Gastroesophageal sphincter (tissue), 3 donors: ENCODE data around the gene SORCS3.

Experiments used
- EP300 ChIP-seq: sonication (generic); formaldehyde crosslinking; IDR thresholded peaks from one replicate; pipeline ENCODE4 v1.6.1; 2017; ENCODE audit warnings: antibody characterized with exemption, mild to moderate bottlenecking
- POLR2A ChIP-seq, 2 donors: fragments of 450-650 bp; IDR thresholded peaks; one replicate each; pipeline ENCODE4 v1.6.1; 2017; ENCODE audit warnings: antibody characterized with exemption in 2 of 2, mild to moderate bottlenecking in 2 of 2, moderate library complexity in 1 of 2
- POLR2AphosphoS5 ChIP-seq: sonication (generic); formaldehyde crosslinking; IDR thresholded peaks from one replicate; pipeline ENCODE4 v1.6.1; 2017; ENCODE audit warnings: antibody characterized with exemption
- TF ChIP-seq, protein P1 (sequence below), 4 experiments: fragments of 200-600 bp in 2 of 4; fragments of 450-650 bp in 2 of 4; sonication (generic) in 1 of 4; IDR thresholded peaks; one replicate each; pipeline ENCODE4 v1.5.1; 2017 to 2019; ENCODE audit warnings: antibody characterized with exemption in 4 of 4, mild to moderate bottlenecking in 2 of 4, moderate library complexity in 2 of 4

DNA sequence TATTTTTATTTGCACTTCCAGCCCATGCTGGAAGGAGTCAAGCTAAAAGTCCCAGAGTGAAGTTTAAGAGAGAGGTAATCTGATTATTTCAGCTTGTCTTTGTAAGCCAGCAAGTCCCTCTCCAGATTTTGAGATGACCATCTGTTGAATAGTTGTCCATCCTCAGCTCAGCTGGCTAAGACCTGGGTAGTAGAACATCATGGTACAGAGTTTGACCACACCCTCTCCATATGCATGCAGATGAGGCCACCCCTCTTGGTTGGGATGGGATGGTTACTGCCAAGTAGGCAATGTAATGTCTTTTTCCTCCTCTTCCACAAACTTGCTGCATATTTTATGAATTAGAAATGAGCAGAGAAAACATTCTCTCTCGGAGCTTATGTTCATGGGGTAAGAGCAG is 639.8 kb downstream of the SORCS3 start:
- TF ChIP-seq POLR2A (IDR thresholded peaks at IDR 0.05) = no peak
- TF ChIP-seq, protein P1, sequence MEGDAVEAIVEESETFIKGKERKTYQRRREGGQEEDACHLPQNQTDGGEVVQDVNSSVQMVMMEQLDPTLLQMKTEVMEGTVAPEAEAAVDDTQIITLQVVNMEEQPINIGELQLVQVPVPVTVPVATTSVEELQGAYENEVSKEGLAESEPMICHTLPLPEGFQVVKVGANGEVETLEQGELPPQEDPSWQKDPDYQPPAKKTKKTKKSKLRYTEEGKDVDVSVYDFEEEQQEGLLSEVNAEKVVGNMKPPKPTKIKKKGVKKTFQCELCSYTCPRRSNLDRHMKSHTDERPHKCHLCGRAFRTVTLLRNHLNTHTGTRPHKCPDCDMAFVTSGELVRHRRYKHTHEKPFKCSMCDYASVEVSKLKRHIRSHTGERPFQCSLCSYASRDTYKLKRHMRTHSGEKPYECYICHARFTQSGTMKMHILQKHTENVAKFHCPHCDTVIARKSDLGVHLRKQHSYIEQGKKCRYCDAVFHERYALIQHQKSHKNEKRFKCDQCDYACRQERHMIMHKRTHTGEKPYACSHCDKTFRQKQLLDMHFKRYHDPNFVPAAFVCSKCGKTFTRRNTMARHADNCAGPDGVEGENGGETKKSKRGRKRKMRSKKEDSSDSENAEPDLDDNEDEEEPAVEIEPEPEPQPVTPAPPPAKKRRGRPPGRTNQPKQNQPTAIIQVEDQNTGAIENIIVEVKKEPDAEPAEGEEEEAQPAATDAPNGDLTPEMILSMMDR (IDR thresholded peaks at IDR 0.05) = no peak
- no peak for TF ChIP-seq POLR2AphosphoS5
- TF ChIP-seq EP300 = no peak
